Stomach (tissue), 9 donors: ENCODE measurements around the gene ATXN7L1. TPM values are rescaled to one million over a fixed set of nuclear protein-coding genes. Genes with fewer than 3 reads are reported as not detected.

Source experiments
- DNase-seq, 2 donors: peaks; one replicate each; pipeline versions ENCODE4 v3.0.0 to v3.0.0-alpha.2; 2013 to 2019
- H3K27ac ChIP-seq, 5 donors: fragments of 200-600 bp in 4 of 5; sonication (generic) in 4 of 5; one replicate each; pipeline ENCODE4 v1.5.1; 2013 to 2019; ENCODE audit warnings: mild to moderate bottlenecking in 1 of 5, moderate library complexity in 1 of 5
- H3K27me3 ChIP-seq, 3 donors: fragments of 200-600 bp; sonication (generic); one replicate each; pipeline ENCODE4 v1.5.1; 2017 to 2019; ENCODE audit warnings: mixed run types in 1 of 3
- H3K36me3 ChIP-seq, 4 donors: fragments of 200-600 bp; sonication (generic); 1 replicate in 3 of 4; 2 replicates in 1 of 4; pipeline ENCODE4 v1.5.1; 2016 to 2019
- H3K4me1 ChIP-seq, 4 donors: fragments of 200-600 bp; sonication (generic); one replicate each; pipeline ENCODE4 v1.5.1; 2016 to 2019
- H3K4me3 ChIP-seq, 4 donors: fragments of 200-600 bp; sonication (generic) in 3 of 4; one replicate each; pipeline ENCODE4 v1.5.1; 2016 to 2019; ENCODE audit warnings: mild to moderate bottlenecking in 1 of 4
- H3K9me3 ChIP-seq, 4 donors: fragments of 200-600 bp; sonication (generic); one replicate each; pipeline ENCODE4 v1.5.1; 2016 to 2019
- CTCF ChIP-seq, 7 experiments: fragments of 450-650 bp in 4 of 7; fragments of 200-600 bp in 3 of 7; sonication (generic) in 3 of 7; IDR thresholded peaks; one replicate each; pipeline ENCODE4 v1.5.1; 2016 to 2019; ENCODE audit warnings: antibody characterized with exemption in 7 of 7, control low read depth in 2 of 7, mild to moderate bottlenecking in 1 of 7
- EP300 ChIP-seq: sonication (generic); formaldehyde crosslinking; IDR thresholded peaks from one replicate; pipeline ENCODE4 v1.6.1; 2017; ENCODE audit warnings: antibody characterized with exemption
- POLR2A ChIP-seq, 4 donors: fragments of 450-650 bp; IDR thresholded peaks; one replicate each; pipeline ENCODE4 v1.6.1; 2016; ENCODE audit warnings: antibody characterized with exemption in 4 of 4, control low read depth in 2 of 4, mild to moderate bottlenecking in 1 of 4, moderate library complexity in 1 of 4
- POLR2AphosphoS5 ChIP-seq, 3 donors: sonication (generic); formaldehyde crosslinking; IDR thresholded peaks; one replicate each; pipeline ENCODE4 v1.6.1; 2016; ENCODE audit warnings: antibody characterized with exemption in 3 of 3
- WGBS, 5 donors: extraction: QIAGEN DNeasy Blood & Tissue Kit in 3 of 5; methylation state at CpG; one replicate each; pipeline versions ENCODE4 v1.1.5 to v1.1.7; 2013 to 2018; 5-methylcytosine and 5-hydroxymethylcytosine counted together
- intact Hi-C: fragments of 100-400 bp; cut with DNase I; formaldehyde crosslinking; loops from one replicate; pipeline ENCODE4 v1.15.1; 2023; ENCODE audit warnings: low total_unique reads
- polyA plus RNA-seq, 3 donors: library from polyadenylated mRNA; stranded (reverse); fragments of 200-250 nt; gene quantifications; one replicate each; pipeline ENCODE4 v1.2.3, GENCODE V29; 2013
- total RNA-seq, 5 donors: library from RNA; depleted of rRNA; stranded (reverse); fragments of >200 nt; gene quantifications; one replicate each; pipeline versions ENCODE4 v1.1.0 to v1.2.3, GENCODE V29; 2014 to 2016
- donor health status: healthy with polysubstance abuse.
- donor health status: Bipolar disorder and iron deficiency.
- donor health status: healthy.

ATXN7L1 gene
- total and polyA plus RNA-seq, 8 donors = 3.8 to 92.2 (median 8.8) TPM

GRCh38 chr7:105814481-105814880, 61.9 kb downstream of the ATXN7L1 start:
- no peaks in the 10 kb centered on the region for H3K27me3 ChIP-seq
- H3K36me3 ChIP-seq = no peaks in the 10 kb centered on the region
- TF ChIP-seq POLR2AphosphoS5 (IDR thresholded peaks at IDR 0.05) = no peak
- TF ChIP-seq CTCF (IDR thresholded peaks at IDR 0.05) = no peak
- no peak for TF ChIP-seq POLR2A (IDR thresholded peaks at IDR 0.05)
- TF ChIP-seq EP300 = no peak
- no peak overlapping the region for H3K4me3 ChIP-seq
- no peak overlapping the region for H3K27ac ChIP-seq
- H3K9me3 ChIP-seq = no peaks in the 10 kb centered on the region
- intact Hi-C loops = no loop called here
- H3K4me1 ChIP-seq = peaks cover 0 to 21% (median 9%) of the 10 kb centered on the region in 4 donors
- no peak for DNase-seq

GRCh38 chr7:105811189-105811847, 65.1 kb downstream of the ATXN7L1 start:
- 75 to 91% (median 88%) methylated on average over 5 to 6 of the region's 6 CpGs for WGBS, 5 donors
- H3K4me1 ChIP-seq = peaks cover 5 to 27% (median 14%) of the 10 kb centered on the region in 4 donors
- no peak for DNase-seq
- TF ChIP-seq EP300 (no peak), POLR2A (IDR thresholded peaks at IDR 0.05) (no peak), CTCF (IDR thresholded peaks at IDR 0.05) (no peak), POLR2AphosphoS5 (IDR thresholded peaks at IDR 0.05) (no peak)
- no peak overlapping the region for H3K4me3 ChIP-seq
- H3K27me3 ChIP-seq = no peaks in the 10 kb centered on the region
- no peaks in the 10 kb centered on the region for H3K9me3 ChIP-seq
- intact Hi-C loops = no loop called here
- H3K36me3 ChIP-seq = no peaks in the 10 kb centered on the region
- no peak overlapping the region for H3K27ac ChIP-seq

- Histone ChIP-seq H3K4me3 (no peak overlapping the region), H3K4me1 (peaks cover 5 to 32% (median 17%) of the 10 kb centered on the region in 4 donors), H3K27me3 (no peaks in the 10 kb centered on the region), H3K9me3 (no peaks in the 10 kb centered on the region), H3K36me3 (no peaks in the 10 kb centered on the region), H3K27ac (no peak overlapping the region)
- TF ChIP-seq EP300 (no peak), CTCF (IDR thresholded peaks at IDR 0.05) (no peak), POLR2A (IDR thresholded peaks at IDR 0.05) (no peak), POLR2AphosphoS5 (IDR thresholded peaks at IDR 0.05) (no peak)
- 96 to 99% (median 99%) methylated on average over 8 of the region's 8 CpGs for whole genome bisulfite sequencing, 5 donors
- intact Hi-C loops = no loop called here
- DNase-seq = no peak
These were observed 65.8 kb downstream of the ATXN7L1 start for GRCh38 chr7:105810556-105810955.

GRCh38 chr7:105808703-105809590, 67.5 kb downstream of the ATXN7L1 start:
- WGBS, 5 donors = 69 to 76% (median 71%) methylated on average over 8 of the region's 8 CpGs

More at GRCh38 chr7:105808703-105809590, 67.5 kb downstream of the ATXN7L1 start:
- Histone ChIP-seq H3K4me3 (no peak overlapping the region), H3K27me3 (no peaks in the 10 kb centered on the region), H3K9me3 (no peaks in the 10 kb centered on the region), H3K36me3 (no peaks in the 10 kb centered on the region), H3K27ac (no peak overlapping the region), H3K4me1 (peaks cover 5 to 43% (median 23%) of the 10 kb centered on the region in 4 donors)
- DNase-seq = peak; percentile 59 to 71
- TF ChIP-seq POLR2AphosphoS5 (IDR thresholded peaks at IDR 0.05) = peak in 1 of 3 donors; percentile 15
- no peak for TF ChIP-seq POLR2A (IDR thresholded peaks at IDR 0.05)
- intact Hi-C loops = no loop called here
